GM10266 (cell line): ENCODE data around the gene MPZL2.
A peak's percentile ranks its signal among the peaks of the same experiment; 100 is the strongest.

Experiments used
- DNase-seq: peaks from one replicate; pipeline ENCODE4 v3.0.0; 2012; ENCODE audit errors: extremely low spot score
- CTCF ChIP-seq: IDR thresholded peaks from 2 replicates; pipeline ENCODE4 v1.5.1; 2012; ENCODE audit warnings: mild to moderate bottlenecking, low read depth; ENCODE audit not compliant: control insufficient read depth, insufficient read depth; ENCODE audit errors: missing control alignments

Gene MPZL2

GRCh38 chr11:118243161-118243560, 20.9 kb downstream of the MPZL2 start:
- DNase-seq = no peak
- TF ChIP-seq CTCF = no peak

- no peak for TF ChIP-seq CTCF
- DNase-seq = no peak
These were observed 22.4 kb downstream of the MPZL2 start for GRCh38 chr11:118241764-118242098.

GRCh38 chr11:118240999-118241763, 22.9 kb downstream of the MPZL2 start:
- TF ChIP-seq CTCF = no peak
- peak; percentile 42 for DNase-seq

GRCh38 chr11:118239509-118240205, 24.4 kb downstream of the MPZL2 start:
- no peak for DNase-seq
- TF ChIP-seq CTCF = no peak

- no peak for TF ChIP-seq CTCF
- DNase-seq = no peak
These were observed 25.2 kb downstream of the MPZL2 start for GRCh38 chr11:118238929-118239328.

- TF ChIP-seq CTCF = no peak
- no peak for DNase-seq
These were observed 25.7 kb downstream of the MPZL2 start for GRCh38 chr11:118238421-118238820.

- no peak for TF ChIP-seq CTCF
- no peak for DNase-seq
These were observed 27.9 kb downstream of the MPZL2 start for GRCh38 chr11:118236170-118236569.
